ENCODE measurements around the gene CYBB. TPM values are rescaled to one million over a fixed set of nuclear protein-coding genes. Genes with fewer than 3 reads are reported as not detected.

Gene CYBB
- total and polyA plus RNA-seq, 2 experiments from 2014 or later = 0.06 TPM; not detected in 1

- no peaks in the 10 kb centered on the region for H3K36me3 ChIP-seq (ENCODE audit: insufficient read depth)
- H3K79me2 ChIP-seq (replicated peaks; ENCODE audit: insufficient read depth) = no peaks in the 10 kb centered on the region
- no peak overlapping the region for H3K4me3 ChIP-seq
- H3K27me3 ChIP-seq (ENCODE audit: insufficient read depth) = no peaks in the 10 kb centered on the region
- H3K9me3 Mint-ChIP-seq = no peaks in the 10 kb centered on the region
- H3K27me3 Mint-ChIP-seq (ENCODE audit: insufficient read depth, low read depth, poor library complexity) = no peaks in the 10 kb centered on the region
- no peaks in the 10 kb centered on the region for H4K20me1 ChIP-seq (replicated peaks; ENCODE audit: insufficient read depth)
- H3K4me1 Mint-ChIP-seq = peaks cover 5% of the 10 kb centered on the region; the same call in 1 of the 3 replicates
- H3K4me2 ChIP-seq = no peak overlapping the region
- H3F3A ChIP-seq (replicated peaks; ENCODE audit: low read depth) = no peaks in the 10 kb centered on the region
- H3K9me2 ChIP-seq (ENCODE audit: insufficient read depth) = no peaks in the 10 kb centered on the region
- no peak overlapping the region for H2AFZ ChIP-seq
- no peak overlapping the region for H3K27ac Mint-ChIP-seq
- H3K27ac ChIP-seq (ENCODE audit: low read depth) = no peak overlapping the region
- TF ChIP-seq ETS1 (IDR thresholded peaks at IDR 0.05) (no peak), NANOG (IDR thresholded peaks at IDR 0.05; ENCODE audit: borderline replicate concordance) (no peak), CTCF (conservative IDR thresholded peaks at IDR 0.05; ENCODE audit: low read depth in 2 of 2) (peak; percentile 71 to 80), EZH2 (IDR thresholded peaks at IDR 0.05; ENCODE audit: low read depth, unreplicated experiment) (no peak), JUNB (IDR thresholded peaks at IDR 0.05; ENCODE audit: unreplicated experiment) (no peak)
- ATAC-seq (peak; percentile 56), DNase-seq (ENCODE audit: low spot score) (peak; percentile 59)
- no peak overlapping the region for H3K4me3 Mint-ChIP-seq
- no peaks in the 10 kb centered on the region for H3K36me3 Mint-ChIP-seq (ENCODE audit: low read depth)
- no peaks in the 10 kb centered on the region for H3K4me1 ChIP-seq (ENCODE audit: insufficient read depth)
Measured at GRCh38 chrX:37825215-37825842, 45.5 kb downstream of the CYBB start.

- DNase-seq (ENCODE audit: low spot score) (no peak), ATAC-seq (no peak)
- H3K27me3 ChIP-seq (ENCODE audit: insufficient read depth) = no peaks in the 10 kb centered on the region
- no peak overlapping the region for H3K27ac ChIP-seq (ENCODE audit: low read depth)
- H2AFZ ChIP-seq = no peak overlapping the region
- no peak overlapping the region for H3K4me3 Mint-ChIP-seq
- no peaks in the 10 kb centered on the region for H3K36me3 Mint-ChIP-seq (ENCODE audit: low read depth)
- H4K20me1 ChIP-seq (replicated peaks; ENCODE audit: insufficient read depth) = no peaks in the 10 kb centered on the region
- H3K79me2 ChIP-seq (replicated peaks; ENCODE audit: insufficient read depth) = no peaks in the 10 kb centered on the region
- H3K9me2 ChIP-seq (ENCODE audit: insufficient read depth) = no peaks in the 10 kb centered on the region
- no peaks in the 10 kb centered on the region for H3K36me3 ChIP-seq (ENCODE audit: insufficient read depth)
- TF ChIP-seq STAT1 (IDR thresholded peaks at IDR 0.05; ENCODE audit: unreplicated experiment) = no peak
- no peak overlapping the region for H3K27ac Mint-ChIP-seq
- H3K4me2 ChIP-seq = no peak overlapping the region
- peaks cover 2% of the 10 kb centered on the region; the same call in 1 of the 3 replicates for H3K4me1 Mint-ChIP-seq
- H3K27me3 Mint-ChIP-seq (ENCODE audit: insufficient read depth, low read depth, poor library complexity) = no peaks in the 10 kb centered on the region
- H3K4me1 ChIP-seq (ENCODE audit: insufficient read depth) = no peaks in the 10 kb centered on the region
- no peaks in the 10 kb centered on the region for H3F3A ChIP-seq (replicated peaks; ENCODE audit: low read depth)
- H3K9me3 Mint-ChIP-seq = no peaks in the 10 kb centered on the region
- no peak overlapping the region for H3K4me3 ChIP-seq
Measured at GRCh38 chrX:37829721-37830120, 49.9 kb downstream of the CYBB start.

GRCh38 chrX:37830371-37830770, 50.5 kb downstream of the CYBB start:
- Mint-ChIP-seq H3K27me3 (ENCODE audit: insufficient read depth, low read depth, poor library complexity) (no peaks in the 10 kb centered on the region), H3K4me1 (no peaks in the 10 kb centered on the region), H3K4me3 (no peak overlapping the region), H3K36me3 (ENCODE audit: low read depth) (no peaks in the 10 kb centered on the region), H3K9me3 (no peaks in the 10 kb centered on the region), H3K27ac (no peak overlapping the region)
- DNase-seq (ENCODE audit: low spot score) = no peak
- Histone ChIP-seq H4K20me1 (replicated peaks; ENCODE audit: insufficient read depth) (no peaks in the 10 kb centered on the region), H3K27me3 (ENCODE audit: insufficient read depth) (no peaks in the 10 kb centered on the region), H3K4me2 (no peak overlapping the region), H2AFZ (no peak overlapping the region), H3K79me2 (replicated peaks; ENCODE audit: insufficient read depth) (no peaks in the 10 kb centered on the region), H3K36me3 (ENCODE audit: insufficient read depth) (no peaks in the 10 kb centered on the region), H3K9me2 (ENCODE audit: insufficient read depth) (no peaks in the 10 kb centered on the region), H3K4me1 (ENCODE audit: insufficient read depth) (no peaks in the 10 kb centered on the region), H3K27ac (ENCODE audit: low read depth) (no peak overlapping the region), H3K4me3 (no peak overlapping the region), H3F3A (replicated peaks; ENCODE audit: low read depth) (no peaks in the 10 kb centered on the region)
- ATAC-seq = no peak
- no peak for TF ChIP-seq JUNB (IDR thresholded peaks at IDR 0.05; ENCODE audit: unreplicated experiment)
- no peak for TF ChIP-seq NANOG (IDR thresholded peaks at IDR 0.05; ENCODE audit: borderline replicate concordance)
- no peak for TF ChIP-seq STAT1 (IDR thresholded peaks at IDR 0.05; ENCODE audit: unreplicated experiment)
- no peak for TF ChIP-seq CTCF (conservative IDR thresholded peaks at IDR 0.05; ENCODE audit: low read depth in 2 of 2)
- TF ChIP-seq ETS1 (IDR thresholded peaks at IDR 0.05) = no peak
- no peak for TF ChIP-seq REST (IDR thresholded peaks at IDR 0.05; ENCODE audit: unreplicated experiment)
- no peak for TF ChIP-seq ZNF114 (CRISPR knock-in tag; IDR thresholded peaks at IDR 0.05)
